Ovary (tissue), 3 donors: ENCODE measurements around the gene PTAR1.

ENCODE experiments used
- CTCF ChIP-seq, 3 donors: fragments of 450-650 bp in 2 of 3; fragments of 200-600 bp in 1 of 3; IDR thresholded peaks; one replicate each; pipeline versions ENCODE4 v1.5.1 to v1.8.0; 2016 to 2022; ENCODE audit warnings: antibody characterized with exemption in 3 of 3, mild to moderate bottlenecking in 1 of 3
- POLR2A ChIP-seq: fragments of 450-650 bp; IDR thresholded peaks from one replicate; pipeline ENCODE4 v1.6.1; 2017; ENCODE audit warnings: antibody characterized with exemption, mild to moderate bottlenecking, moderate library complexity
- donor health status: DM: no; HTN: no; CAD: no.

GRCh38 chr9:69740872-69741505 lies 18.8 kb downstream of the PTAR1 start:
- TF ChIP-seq CTCF (IDR thresholded peaks at IDR 0.05) (no peak), POLR2A (no peak)
